HL-60/S4 treated with phorbol 12-myristate 13-acetate at 8.2 ng/mL for 4 days and 3 days (cell line): ENCODE data around the gene RGS6.

Source experiments
- in situ Hi-C: fragments of 300-500 bp; cut with MboI; formaldehyde crosslinking; loops from 2 replicates; pipeline ENCODE4 v1.15.0; 2022; ENCODE audit warnings: low sequenced_read_pairs

The RGS6 gene

GRCh38 chr14:72013721-72014345, 81.6 kb downstream of the RGS6 start:
- in situ Hi-C loops = no loop called here

GRCh38 chr14:72014486-72014885, 82.3 kb downstream of the RGS6 start:
- in situ Hi-C loops = no loop called here

GRCh38 chr14:72017290-72017689, 85.1 kb downstream of the RGS6 start:
- in situ Hi-C loops = no loop called here

- in situ Hi-C loops = no loop called here
Measured at GRCh38 chr14:72023128-72024042, 91.2 kb downstream of the RGS6 start.

GRCh38 chr14:72024043-72024407, 91.8 kb downstream of the RGS6 start:
- in situ Hi-C loops = no loop called here

- in situ Hi-C loops = no loop called here
Measured at GRCh38 chr14:72024504-72024903, 92.3 kb downstream of the RGS6 start.

GRCh38 chr14:72026536-72026935, 94.3 kb downstream of the RGS6 start:
- in situ Hi-C loops = no loop called here

GRCh38 chr14:72027061-72027460, 94.8 kb downstream of the RGS6 start:
- in situ Hi-C loops = no loop called here

- in situ Hi-C loops = no loop called here
Measured at GRCh38 chr14:72033365-72033764, 101.1 kb downstream of the RGS6 start.

- in situ Hi-C loops = no loop called here
Measured at GRCh38 chr14:72040528-72040927, 108.3 kb downstream of the RGS6 start.

- in situ Hi-C loops = no loop called here
Measured at GRCh38 chr14:72045271-72045670, 113.0 kb downstream of the RGS6 start.

- in situ Hi-C loops = no loop called here
Measured at GRCh38 chr14:72045885-72046284, 113.7 kb downstream of the RGS6 start.

- in situ Hi-C loops = no loop called here
Measured at GRCh38 chr14:72049462-72049861, 117.2 kb downstream of the RGS6 start.

- in situ Hi-C loops = no loop called here
Measured at GRCh38 chr14:72052356-72052755, 120.1 kb downstream of the RGS6 start.

- in situ Hi-C loops = no loop called here
Measured at GRCh38 chr14:72053651-72054050, 121.4 kb downstream of the RGS6 start.

- in situ Hi-C loops = no loop called here
Measured at GRCh38 chr14:72054911-72055310, 122.7 kb downstream of the RGS6 start.

GRCh38 chr14:72057701-72058285, 125.6 kb downstream of the RGS6 start:
- in situ Hi-C loops = no loop called here

- in situ Hi-C loops = no loop called here
Measured at GRCh38 chr14:72060460-72060859, 128.2 kb downstream of the RGS6 start.

- in situ Hi-C loops = no loop called here
Measured at GRCh38 chr14:72060917-72061316, 128.7 kb downstream of the RGS6 start.

- in situ Hi-C loops = no loop called here
Measured at GRCh38 chr14:72061718-72062117, 129.5 kb downstream of the RGS6 start.

GRCh38 chr14:72063761-72064282, 131.6 kb downstream of the RGS6 start:
- in situ Hi-C loops = no loop called here

- in situ Hi-C loops = no loop called here
Measured at GRCh38 chr14:72064501-72064900, 132.3 kb downstream of the RGS6 start.
